PC-3 (cell line): ENCODE data around the gene DNAJB9.

Experiments
- EZH2 ChIP-seq: fragments of 300-600 bp; sonication (generic); IDR thresholded peaks from one replicate; pipeline ENCODE4 v1.6.1; 2017; ENCODE audit warnings: antibody characterized with exemption, mild to moderate bottlenecking, low read length; ENCODE audit not compliant: unreplicated experiment
- TF ChIP-seq, protein P1 (sequence below): fragments of 300-600 bp; sonication (generic); conservative IDR thresholded peaks from 2 replicates; pipeline ENCODE4 v1.5.1; 2017; ENCODE audit warnings: antibody characterized with exemption, low read depth, mild to moderate bottlenecking, low read length

DNA sequence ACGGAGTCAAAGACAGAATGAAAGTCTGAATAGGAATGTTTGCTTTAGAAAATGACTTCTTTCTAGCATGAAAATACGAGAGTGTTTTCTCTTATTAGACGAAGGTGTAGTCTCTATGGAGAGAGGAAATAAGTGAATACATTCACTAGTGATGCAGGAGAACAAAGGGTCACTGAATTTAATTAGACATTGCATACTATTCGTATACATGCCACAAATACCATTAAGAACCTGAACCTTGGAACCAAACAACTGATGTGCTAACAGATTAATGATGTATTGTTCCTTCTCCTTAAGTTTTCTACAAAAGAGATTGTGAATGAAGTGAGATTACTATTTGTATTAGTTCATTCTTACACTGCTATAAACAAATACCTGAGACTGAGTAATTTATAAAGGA, 10.4 kb upstream of the DNAJB9 start:
- TF ChIP-seq, protein P1, sequence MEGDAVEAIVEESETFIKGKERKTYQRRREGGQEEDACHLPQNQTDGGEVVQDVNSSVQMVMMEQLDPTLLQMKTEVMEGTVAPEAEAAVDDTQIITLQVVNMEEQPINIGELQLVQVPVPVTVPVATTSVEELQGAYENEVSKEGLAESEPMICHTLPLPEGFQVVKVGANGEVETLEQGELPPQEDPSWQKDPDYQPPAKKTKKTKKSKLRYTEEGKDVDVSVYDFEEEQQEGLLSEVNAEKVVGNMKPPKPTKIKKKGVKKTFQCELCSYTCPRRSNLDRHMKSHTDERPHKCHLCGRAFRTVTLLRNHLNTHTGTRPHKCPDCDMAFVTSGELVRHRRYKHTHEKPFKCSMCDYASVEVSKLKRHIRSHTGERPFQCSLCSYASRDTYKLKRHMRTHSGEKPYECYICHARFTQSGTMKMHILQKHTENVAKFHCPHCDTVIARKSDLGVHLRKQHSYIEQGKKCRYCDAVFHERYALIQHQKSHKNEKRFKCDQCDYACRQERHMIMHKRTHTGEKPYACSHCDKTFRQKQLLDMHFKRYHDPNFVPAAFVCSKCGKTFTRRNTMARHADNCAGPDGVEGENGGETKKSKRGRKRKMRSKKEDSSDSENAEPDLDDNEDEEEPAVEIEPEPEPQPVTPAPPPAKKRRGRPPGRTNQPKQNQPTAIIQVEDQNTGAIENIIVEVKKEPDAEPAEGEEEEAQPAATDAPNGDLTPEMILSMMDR = no peak
- no peak for TF ChIP-seq EZH2
